ENCODE data around the gene LPAR1.

DNA sequence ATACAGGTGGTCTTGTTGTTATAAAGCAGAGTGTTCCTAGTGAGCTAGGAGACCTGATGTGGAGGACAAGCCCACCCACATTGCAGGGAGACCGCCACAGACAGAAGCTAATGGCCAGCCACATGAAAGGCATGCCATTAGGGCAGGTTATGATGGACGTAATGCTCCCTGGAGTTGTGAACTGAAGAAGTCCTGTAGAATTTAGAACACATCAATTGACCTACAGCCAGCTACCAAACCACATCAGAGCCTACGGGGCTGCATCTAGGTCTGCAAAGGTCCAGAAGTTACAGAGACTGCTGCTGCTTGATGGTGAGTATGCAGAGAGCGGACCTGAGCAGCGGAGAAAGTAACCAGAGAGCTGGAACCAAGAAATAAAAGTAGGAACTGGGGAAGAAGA, 116.6 kb downstream of the LPAR1 start:
- TF ChIP-seq, protein P1, sequence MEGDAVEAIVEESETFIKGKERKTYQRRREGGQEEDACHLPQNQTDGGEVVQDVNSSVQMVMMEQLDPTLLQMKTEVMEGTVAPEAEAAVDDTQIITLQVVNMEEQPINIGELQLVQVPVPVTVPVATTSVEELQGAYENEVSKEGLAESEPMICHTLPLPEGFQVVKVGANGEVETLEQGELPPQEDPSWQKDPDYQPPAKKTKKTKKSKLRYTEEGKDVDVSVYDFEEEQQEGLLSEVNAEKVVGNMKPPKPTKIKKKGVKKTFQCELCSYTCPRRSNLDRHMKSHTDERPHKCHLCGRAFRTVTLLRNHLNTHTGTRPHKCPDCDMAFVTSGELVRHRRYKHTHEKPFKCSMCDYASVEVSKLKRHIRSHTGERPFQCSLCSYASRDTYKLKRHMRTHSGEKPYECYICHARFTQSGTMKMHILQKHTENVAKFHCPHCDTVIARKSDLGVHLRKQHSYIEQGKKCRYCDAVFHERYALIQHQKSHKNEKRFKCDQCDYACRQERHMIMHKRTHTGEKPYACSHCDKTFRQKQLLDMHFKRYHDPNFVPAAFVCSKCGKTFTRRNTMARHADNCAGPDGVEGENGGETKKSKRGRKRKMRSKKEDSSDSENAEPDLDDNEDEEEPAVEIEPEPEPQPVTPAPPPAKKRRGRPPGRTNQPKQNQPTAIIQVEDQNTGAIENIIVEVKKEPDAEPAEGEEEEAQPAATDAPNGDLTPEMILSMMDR (IDR thresholded peaks at IDR 0.05; ENCODE audit: insufficient read depth, low read depth, low read length) = no peak
- TF ChIP-seq EZH2 (IDR thresholded peaks at IDR 0.05; ENCODE audit: insufficient read depth, low read length) = no peak

All from astrocyte (in vitro differentiated cells and primary cell).